COLO668 (cell line): ENCODE measurements around the gene SMTNL2.
"Not testable (repeated sequence)": the region's sequence is repeated elsewhere in the genome, so short reads cannot be mapped to it uniquely, and the experiment has no call there.

Experiments
- DNase-seq: peaks from one replicate; lab custom pipeline; 2025; ENCODE audit not compliant: unreplicated experiment; lab: John Stamatoyannopoulos, UW

Gene SMTNL2

GRCh38 chr17:4584917-4585637 is 748 bp downstream of the SMTNL2 start:
- DNase-seq, result peak; percentile 56

- DNase-seq, result peak; percentile 53
Measured at GRCh38 chr17:4585638-4585994, 1.3 kb downstream of the SMTNL2 start.

- peak; percentile 7 for DNase-seq
Measured at GRCh38 chr17:4586043-4586442, 1.7 kb downstream of the SMTNL2 start.

GRCh38 chr17:4587195-4587594 is 2.9 kb downstream of the SMTNL2 start:
- DNase-seq, result no peak

GRCh38 chr17:4587803-4588202 is 3.5 kb downstream of the SMTNL2 start:
- DNase-seq, result no peak

GRCh38 chr17:4588391-4588790 is 4.1 kb downstream of the SMTNL2 start:
- no peak for DNase-seq

GRCh38 chr17:4588898-4589625 is 4.7 kb downstream of the SMTNL2 start:
- no peak for DNase-seq

GRCh38 chr17:4590042-4590441 is 5.7 kb downstream of the SMTNL2 start:
- not testable (repeated sequence) for DNase-seq

GRCh38 chr17:4590981-4591453 is 6.7 kb downstream of the SMTNL2 start:
- no peak for DNase-seq

GRCh38 chr17:4591529-4591928 is 7.2 kb downstream of the SMTNL2 start:
- no peak for DNase-seq

GRCh38 chr17:4592240-4593005 is 8.1 kb downstream of the SMTNL2 start:
- DNase-seq, result no peak

- no peak for DNase-seq
Measured at GRCh38 chr17:4593021-4593421, 8.7 kb downstream of the SMTNL2 start.

GRCh38 chr17:4594406-4594805 is 10.1 kb downstream of the SMTNL2 start:
- no peak for DNase-seq

GRCh38 chr17:4594931-4595684 is 10.8 kb downstream of the SMTNL2 start:
- DNase-seq, result peak; percentile 57

- DNase-seq, result not testable (repeated sequence)
Measured at GRCh38 chr17:4595685-4596342, 11.5 kb downstream of the SMTNL2 start.

- no peak for DNase-seq
Measured at GRCh38 chr17:4596636-4597380, 12.5 kb downstream of the SMTNL2 start.

- no peak for DNase-seq
Measured at GRCh38 chr17:4597975-4598374, 13.6 kb downstream of the SMTNL2 start.

- DNase-seq, result no peak
Measured at GRCh38 chr17:4598776-4599504, 14.6 kb downstream of the SMTNL2 start.
